ENCODE results near the gene MTHFSD.

Gene MTHFSD

GRCh38 chr16:86524029-86524428, 31.0 kb downstream of the MTHFSD start:
- no peak for DNase-seq

- DNase-seq, result no peak
Measured at GRCh38 chr16:86523166-86523740, 31.8 kb downstream of the MTHFSD start.

- no peak for DNase-seq
Measured at GRCh38 chr16:86522634-86523033, 32.4 kb downstream of the MTHFSD start.

- DNase-seq, result no peak
Measured at GRCh38 chr16:86521236-86522197, 33.5 kb downstream of the MTHFSD start.

- no peak for DNase-seq
Measured at GRCh38 chr16:86520317-86521210, 34.5 kb downstream of the MTHFSD start.

- DNase-seq, result peak; percentile 52
Measured at GRCh38 chr16:86519649-86520316, 35.3 kb downstream of the MTHFSD start.

GRCh38 chr16:86519007-86519648, 35.9 kb downstream of the MTHFSD start:
- DNase-seq, result no peak

- DNase-seq, result peak; percentile 35
Measured at GRCh38 chr16:86517652-86518258, 37.3 kb downstream of the MTHFSD start.

- DNase-seq, result no peak
Measured at GRCh38 chr16:86517033-86517432, 38.0 kb downstream of the MTHFSD start.

- DNase-seq, result no peak
Measured at GRCh38 chr16:86516623-86517003, 38.4 kb downstream of the MTHFSD start.

GRCh38 chr16:86515777-86516622, 39.0 kb downstream of the MTHFSD start:
- no peak for DNase-seq

- no peak for DNase-seq
Measured at GRCh38 chr16:86515413-86515776, 39.6 kb downstream of the MTHFSD start.

- DNase-seq, result no peak
Measured at GRCh38 chr16:86514481-86515376, 40.3 kb downstream of the MTHFSD start.

- DNase-seq, result no peak
Measured at GRCh38 chr16:86513471-86514277, 41.4 kb downstream of the MTHFSD start.

GRCh38 chr16:86512860-86513470, 42.1 kb downstream of the MTHFSD start:
- DNase-seq, result no peak

GRCh38 chr16:86512301-86512859, 42.7 kb downstream of the MTHFSD start:
- no peak for DNase-seq

- DNase-seq, result no peak
Measured at GRCh38 chr16:86511317-86512161, 43.5 kb downstream of the MTHFSD start.
